K562 (cell line): Measurements from ENCODE around the gene VWA8. TPM values are rescaled to one million over a fixed set of nuclear protein-coding genes. Genes with fewer than 3 reads are reported as not detected.
A peak's percentile ranks its signal among the peaks of the same experiment; 100 is the strongest.

ENCODE experiments used
- ATAC-seq: fragments of 200-7000 bp; cut with Tn5 transposase; 3 replicates; pipeline ENCODE4 v1.9.1; 2020; ENCODE audit warnings: moderate library complexity
- BruUV-seq: library from RNA; stranded (reverse); fragments of 400-500 nt; replicated peaks from 2 replicates; lab custom pipeline; 2021; lab: Mats Ljungman, UMichigan
- CTCF ChIA-PET: fragments of 300-600 bp; formaldehyde crosslinking; extraction: SDS; loops from one replicate; lab custom pipeline; 2021; ENCODE audit warnings: low intra/inter-chr PET ratio; lab: Yijun Ruan, JAX
- POLR2A ChIA-PET: fragments of 300-600, 350-650 bp; sonication (Branson Sonifier 250); formaldehyde crosslinking; extraction: SDS; loops from one replicate; lab custom pipeline; 2021; ENCODE audit warnings: antibody characterized with exemption, inconsistent platforms; lab: Yijun Ruan, JAX
- DNase-seq, 4 experiments: peaks; one replicate each; pipeline versions ENCODE4 v3.0.0 to v3.0.0-alpha.2; 2011 to 2018; ENCODE audit warnings: low spot score in 3 of 4, mixed read lengths in 3 of 4; ENCODE audit errors: extremely low read depth in 1 of 4
- FAIRE-seq: peaks from 2 replicates; lab custom pipeline; 2011; peaks lifted over from hg19 to GRCh38; lab: Jason Lieb, UNC
- H2AFZ ChIP-seq: 2 replicates; pipeline ENCODE4 v1.6.0; 2011; ENCODE audit warnings: low read depth, low read length, control low read depth, inconsistent platforms
- H3K27ac ChIP-seq: fragments of 200-600 bp; 3 replicates; pipeline ENCODE4 v1.8.0; 2011; ENCODE audit warnings: low read depth, mild to moderate bottlenecking, control low read depth, inconsistent platforms, low read length, moderate library complexity, mixed read lengths; ENCODE audit errors: extremely low read depth
- H3K27me3 ChIP-seq, 2 experiments: fragments of 300-600 bp in 1 of 2; 2 replicates in 1 of 2; 3 replicates in 1 of 2; pipeline versions ENCODE4 v1.6.0 to v1.8.0; 2011; ENCODE audit warnings: inconsistent platforms in 2 of 2, low read length in 2 of 2, mild to moderate bottlenecking in 1 of 2, mixed read lengths in 1 of 2, moderate library complexity in 1 of 2; ENCODE audit not compliant: control insufficient read depth in 2 of 2, insufficient read depth in 2 of 2
- H3K36me3 ChIP-seq: fragments of 300-600 bp; 3 replicates; pipeline ENCODE4 v1.8.0; 2011; ENCODE audit warnings: mild to moderate bottlenecking, low read length, inconsistent platforms; ENCODE audit not compliant: control insufficient read depth, insufficient read depth
- H3K4me1 ChIP-seq, 2 experiments: fragments of 200-600 bp in 1 of 2; replicated peaks in 1 of 2; 2 replicates in 1 of 2; 3 replicates in 1 of 2; pipeline versions ENCODE4 v1.5.1 to v1.8.0; 2011; ENCODE audit warnings: inconsistent platforms in 2 of 2, low read length in 2 of 2, mild to moderate bottlenecking in 1 of 2, mixed read lengths in 1 of 2, moderate library complexity in 1 of 2; ENCODE audit not compliant: control insufficient read depth in 2 of 2, insufficient read depth in 2 of 2
- H3K4me2 ChIP-seq: 2 replicates; pipeline ENCODE4 v1.6.1; 2011; ENCODE audit warnings: low read length, control low read depth, inconsistent platforms, mixed read lengths; ENCODE audit not compliant: insufficient read depth
- H3K4me3 ChIP-seq: fragments of 200-600 bp; sonication (generic), shearing (Covaris generic); 2 replicates; pipeline ENCODE4 v1.5.1; 2016; ENCODE audit warnings: control low read depth, inconsistent platforms
- H3K79me2 ChIP-seq: fragments of 200-600 bp; 3 replicates; pipeline ENCODE4 v1.8.0; 2011; ENCODE audit warnings: low read length, inconsistent platforms; ENCODE audit not compliant: control insufficient read depth, insufficient read depth
- H3K9ac ChIP-seq, 2 experiments: 2 replicates each; pipeline versions ENCODE4 v1.6.0 to v1.6.1; 2011; ENCODE audit warnings: low read depth in 2 of 2, low read length in 2 of 2, control low read depth in 1 of 2, inconsistent platforms in 1 of 2, mild to moderate bottlenecking in 1 of 2, mixed read lengths in 1 of 2; ENCODE audit not compliant: insufficient read depth in 1 of 2
- H3K9me1 ChIP-seq: one replicate; pipeline ENCODE4 v1.6.0; 2011; ENCODE audit warnings: inconsistent platforms, mild to moderate bottlenecking, low read length, moderate library complexity; ENCODE audit not compliant: control insufficient read depth, insufficient read depth
- H3K9me3 ChIP-seq: replicated peaks from 2 replicates; pipeline ENCODE4 v1.5.1; 2011; ENCODE audit warnings: low read depth, low read length, inconsistent platforms; ENCODE audit not compliant: control insufficient read depth, insufficient read depth
- H4K20me1 ChIP-seq: replicated peaks from 2 replicates; pipeline ENCODE4 v1.6.1; 2011; ENCODE audit warnings: low read length, inconsistent platforms, mixed read lengths; ENCODE audit not compliant: control insufficient read depth, insufficient read depth
- CBFA2T3 ChIP-seq: fragments of 450-650 bp; IDR thresholded peaks from 2 replicates; pipeline ENCODE4 v1.6.1; 2017
- CSDE1 ChIP-seq, 2 experiments: fragments of 450-650 bp; IDR thresholded peaks; 2 replicates each; pipeline ENCODE4 v1.6.1; 2016; ENCODE audit warnings: mild to moderate bottlenecking in 1 of 2
- FOS ChIP-seq: IDR thresholded peaks from 3 replicates; pipeline ENCODE4 v1.6.1; 2011; ENCODE audit not compliant: insufficient read length; ENCODE audit errors: extremely low read depth
- GABPA ChIP-seq: fragments of 200-800 bp; sonication (Bioruptor generic); conservative IDR thresholded peaks from 2 replicates; pipeline ENCODE4 v1.6.1; 2016; ENCODE audit warnings: low read depth, missing genetic modification characterization, missing compliant biosample characterization
- ID3 ChIP-seq, 2 experiments: fragments of 250-450 bp in 1 of 2; fragments of 450-650 bp in 1 of 2; sonication (Bioruptor Pico) in 1 of 2; IDR thresholded peaks; 2 replicates each; pipeline versions ENCODE4 v1.6.1 to v1.8.0; 2016 to 2021; ENCODE audit warnings: mild to moderate bottlenecking in 2 of 2, moderate library complexity in 2 of 2, missing compliant biosample characterization in 1 of 2, missing genetic modification characterization in 1 of 2
- KDM4B ChIP-seq, 2 experiments: fragments of 450-650 bp in 1 of 2; sonication (generic) in 1 of 2; IDR thresholded peaks; 2 replicates each; pipeline ENCODE4 v1.6.1; 2016 to 2017; ENCODE audit warnings: borderline replicate concordance in 2 of 2, antibody characterized with exemption in 1 of 2, low read depth in 1 of 2, mild to moderate bottlenecking in 1 of 2
- KDM5B ChIP-seq: fragments of 200-600 bp; sonication (generic); IDR thresholded peaks from 2 replicates; pipeline ENCODE4 v1.6.1; 2012; ENCODE audit warnings: low read depth, mild to moderate bottlenecking, moderate library complexity, low read length, control low read depth, inconsistent platforms; ENCODE audit not compliant: insufficient replicate concordance
- L3MBTL2 ChIP-seq: fragments of 450-650 bp; IDR thresholded peaks from 2 replicates; pipeline ENCODE4 v1.6.1; 2016; ENCODE audit warnings: mild to moderate bottlenecking, moderate library complexity
- MAFG ChIP-seq: fragments of 450-650 bp; conservative IDR thresholded peaks from 2 replicates; pipeline ENCODE4 v1.6.1; 2016; ENCODE audit warnings: missing genetic modification characterization, missing compliant biosample characterization
- PREB ChIP-seq: sonication (generic); formaldehyde crosslinking; IDR thresholded peaks from 2 replicates; pipeline ENCODE4 v1.8.1; 2023; ENCODE audit warnings: mild to moderate bottlenecking, missing genetic modification reagents
- ZNF445 ChIP-seq: fragments of 250-450 bp; sonication (Bioruptor Pico); IDR thresholded peaks from 2 replicates; pipeline ENCODE4 v1.4.0; 2020; ENCODE audit warnings: low read depth, mild to moderate bottlenecking, moderate library complexity
- WGBS: fragments of 100-300 bp; shearing (Covaris generic); methylation state at CpG from one replicate; pipeline ENCODE4 v1.1.6; 2016; ENCODE audit warnings: low coverage, mixed read lengths; ENCODE audit not compliant: insufficient coverage; ENCODE audit errors: missing lambda C conversion rate; 5-methylcytosine and 5-hydroxymethylcytosine counted together
- in situ Hi-C: fragments of 300-500 bp; cut with MboI; formaldehyde crosslinking; loops from 4 replicates; pipeline ENCODE4 v1.15.0; 2018; ENCODE audit warnings: inconsistent platforms, mixed read lengths
- intact Hi-C: fragments of 100-400 bp; cut with micrococcal nuclease; formaldehyde crosslinking; loops from 2 replicates; pipeline ENCODE4 v1.14.2; 2022
- polyA plus RNA-seq, 8 experiments: library from polyadenylated mRNA; depleted of rRNA in 4 of 8; stranded (reverse) in 5 of 8; unstranded in 3 of 8; fragments of >200 nt; fragmentation: Nextera tagmentation in 2 of 8; fragmentation: Illumina TruSeq in 1 of 8; extraction: Ambion mirVana in 2 of 8; extraction: Trizol in 1 of 8; gene quantifications; 2 replicates each; pipeline versions ENCODE4 v1.2.1 to v1.2.3, GENCODE V29; 2011 to 2014; ENCODE audit warnings: inconsistent platforms in 1 of 8, missing spikeins in 1 of 8
- total RNA-seq, 7 experiments: library from RNA; depleted of rRNA in 6 of 7; stranded (reverse); fragments of >200 nt in 6 of 7; fragmentation: Illumina TruSeq in 2 of 7; extraction: Trizol in 2 of 7; gene quantifications; 2 replicates each; pipeline versions ENCODE4 v1.2.1 to v1.2.3, GENCODE V29; 2011 to 2021; ENCODE audit warnings: low replicate concordance in 1 of 7
- TF ChIP-seq, protein P1 (sequence below): fragments of 200-800 bp; sonication (Bioruptor generic); IDR thresholded peaks from 2 replicates; pipeline ENCODE4 v1.6.1; 2017; ENCODE audit warnings: missing genetic modification characterization, missing compliant biosample characterization

Gene VWA8
- total and polyA plus RNA-seq, 9 of the 15 experiments (the other 6 are each of a cell fraction or from before 2014, with no cell fraction given) = 2.1 to 18.5 (median 13.3) TPM

GRCh38 chr13:41660411-41660810 is 300.5 kb downstream of the VWA8 start:
- ATAC-seq (no peak), DNase-seq (no peak), FAIRE-seq (no peak)
- ChIA-PET CTCF (no interaction called here), POLR2A (no interaction called here)
- Histone ChIP-seq H4K20me1 (no peaks in the 10 kb centered on the region), H3K27me3 (no peaks in the 10 kb centered on the region), H3K4me2 (no peak overlapping the region), H3K9ac (no peak overlapping the region), H3K4me1 (no peaks in the 10 kb centered on the region), H3K27ac (no peak overlapping the region), H2AFZ (no peak overlapping the region), H3K36me3 (peaks cover 3% of the 10 kb centered on the region; the same call in 1 of the 3 replicates), H3K9me1 (no peaks in the 10 kb centered on the region), H3K79me2 (no peaks in the 10 kb centered on the region), H3K4me3 (no peak overlapping the region), H3K9me3 (no peaks in the 10 kb centered on the region)
- in situ Hi-C loops = loop anchor here (10.0 kb wide), 1 partner anchor 454 kb away; no protein-coding TSS in a partner anchor
- intact Hi-C loops = loop anchor here (10.0 kb wide), 1 partner anchor 324 kb away; no protein-coding TSS in a partner anchor
- no TSS peak for BruUV-seq
- TF ChIP-seq CBFA2T3 = no peak
- TF ChIP-seq, protein P1, sequence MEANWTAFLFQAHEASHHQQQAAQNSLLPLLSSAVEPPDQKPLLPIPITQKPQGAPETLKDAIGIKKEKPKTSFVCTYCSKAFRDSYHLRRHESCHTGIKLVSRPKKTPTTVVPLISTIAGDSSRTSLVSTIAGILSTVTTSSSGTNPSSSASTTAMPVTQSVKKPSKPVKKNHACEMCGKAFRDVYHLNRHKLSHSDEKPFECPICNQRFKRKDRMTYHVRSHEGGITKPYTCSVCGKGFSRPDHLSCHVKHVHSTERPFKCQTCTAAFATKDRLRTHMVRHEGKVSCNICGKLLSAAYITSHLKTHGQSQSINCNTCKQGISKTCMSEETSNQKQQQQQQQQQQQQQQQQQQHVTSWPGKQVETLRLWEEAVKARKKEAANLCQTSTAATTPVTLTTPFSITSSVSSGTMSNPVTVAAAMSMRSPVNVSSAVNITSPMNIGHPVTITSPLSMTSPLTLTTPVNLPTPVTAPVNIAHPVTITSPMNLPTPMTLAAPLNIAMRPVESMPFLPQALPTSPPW (CRISPR knock-in tag) = no peak
- 80% methylated on average over 2 of the region's 2 CpGs for WGBS

DNA sequence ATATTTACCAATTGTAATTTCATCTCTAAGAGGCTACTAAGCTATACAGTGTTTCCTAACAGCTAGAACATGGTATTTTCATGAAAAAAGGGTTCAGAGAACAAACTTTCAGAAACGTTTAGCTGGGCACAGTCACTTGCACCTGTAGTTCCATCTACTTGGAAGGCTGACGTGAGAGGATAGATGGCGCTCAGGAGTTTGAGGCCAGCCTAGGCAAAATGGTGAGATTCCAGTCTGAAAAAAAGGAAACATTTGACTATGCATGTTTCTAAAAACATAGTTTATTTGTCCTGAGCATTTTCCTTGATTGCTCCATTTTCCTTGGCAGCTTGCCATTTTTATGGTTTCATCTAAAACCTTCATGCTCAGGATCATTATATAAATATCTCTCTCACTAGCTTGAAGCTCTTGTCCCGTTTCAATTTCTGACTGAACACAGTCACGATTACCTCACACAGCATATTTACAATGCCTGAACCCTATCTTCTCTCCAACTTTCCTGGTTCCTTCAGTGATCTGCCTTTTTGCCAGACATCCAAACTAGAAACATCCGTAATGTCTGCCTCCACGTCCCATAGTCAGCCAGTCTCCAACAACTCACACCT is 302.8 kb downstream of the VWA8 start:
- DNase-seq = peak in 1 of 4 experiments; percentile 3
- ChIA-PET CTCF (no interaction called here), POLR2A (interaction anchor here (1.8 kb wide), 1 partner anchor 10 kb away, joined by 5 read pairs; no protein-coding TSS in a partner anchor)
- no peaks in the 10 kb centered on the region for H3K9me3 ChIP-seq
- H3K36me3 ChIP-seq = peaks cover 3% of the 10 kb centered on the region; the same call in 1 of the 3 replicates
- ATAC-seq = no peak
- in situ Hi-C loops = no loop called here
- FAIRE-seq = no peak
- no peaks in the 10 kb centered on the region for H3K9me1 ChIP-seq
- no peaks in the 10 kb centered on the region for H3K27me3 ChIP-seq
- no TSS peak for BruUV-seq
- no peaks in the 10 kb centered on the region for H3K79me2 ChIP-seq
- no peak overlapping the region for H3K9ac ChIP-seq
- H3K4me3 ChIP-seq = no peak overlapping the region
- no peaks in the 10 kb centered on the region for H4K20me1 ChIP-seq
- no peaks in the 10 kb centered on the region for H3K4me1 ChIP-seq
- 82% methylated on average over 7 of the region's 7 CpGs for WGBS
- H3K4me2 ChIP-seq = no peak overlapping the region
- no peak overlapping the region for H2AFZ ChIP-seq
- no peak overlapping the region for H3K27ac ChIP-seq
- intact Hi-C loops = no loop called here
- TF ChIP-seq ID3 (CRISPR knock-in tag; IDR thresholded peaks at IDR 0.05) (no peak), ID3 (tag; IDR thresholded peaks at IDR 0.05) (no peak), PREB (no peak), MAFG (no peak), KDM4B (IDR thresholded peaks at IDR 0.05; ENCODE audit: borderline replicate concordance in 2 of 2, low read depth in 1 of 2) (no peak), KDM5B (no peak), CSDE1 (IDR thresholded peaks at IDR 0.05) (no peak), L3MBTL2 (no peak), ZNF445 (CRISPR knock-in tag) (no peak), FOS (no peak), GABPA (no peak)
